Lung (tissue), 12 donors: ENCODE data around the gene PANK1. TPM values are rescaled to one million over a fixed set of nuclear protein-coding genes. Genes with fewer than 3 reads are reported as not detected.

Experiments used
- ATAC-seq: fragments of 200-7000 bp; cut with Tn5 transposase; one replicate; pipeline ENCODE4 v1.9.1; 2020; ENCODE audit warnings: moderate number of reproducible peaks; ENCODE audit not compliant: insufficient read depth, low FRiP score
- DNase-seq, 3 donors: peaks; one replicate each; pipeline ENCODE4 v3.0.0-alpha.2; 2013 to 2017
- H3K27ac ChIP-seq, 2 donors: one replicate each; pipeline ENCODE4 v1.5.1; 2013; ENCODE audit warnings: mild to moderate bottlenecking in 2 of 2, moderate library complexity in 2 of 2, control low read depth in 1 of 2, inconsistent platforms in 1 of 2, low read depth in 1 of 2, low read length in 1 of 2
- H3K27me3 ChIP-seq, 3 donors: one replicate each; pipeline ENCODE4 v1.5.1; 2013; ENCODE audit warnings: low read length in 2 of 3; ENCODE audit not compliant: control insufficient read depth in 3 of 3, insufficient read depth in 3 of 3
- H3K36me3 ChIP-seq, 4 donors: one replicate each; pipeline ENCODE4 v1.5.1; 2013; ENCODE audit warnings: low read length in 4 of 4, mild to moderate bottlenecking in 1 of 4, moderate library complexity in 1 of 4; ENCODE audit not compliant: control insufficient read depth in 4 of 4, insufficient read depth in 4 of 4
- H3K4me1 ChIP-seq, 5 donors: one replicate each; pipeline ENCODE4 v1.5.1; 2013; ENCODE audit warnings: low read length in 5 of 5, mild to moderate bottlenecking in 2 of 5, moderate library complexity in 1 of 5; ENCODE audit not compliant: control insufficient read depth in 5 of 5, insufficient read depth in 5 of 5
- H3K4me3 ChIP-seq: one replicate; pipeline ENCODE4 v1.5.1; 2013; ENCODE audit warnings: mild to moderate bottlenecking, control low read depth, moderate library complexity
- H3K9ac ChIP-seq, 2 donors: one replicate each; pipeline ENCODE4 v1.5.1; 2013; ENCODE audit warnings: low read length in 2 of 2, control low read depth in 1 of 2; ENCODE audit not compliant: insufficient read depth in 1 of 2
- H3K9me3 ChIP-seq, 4 donors: one replicate each; pipeline ENCODE4 v1.5.1; 2013; ENCODE audit warnings: low read length in 3 of 4, mild to moderate bottlenecking in 1 of 4, moderate library complexity in 1 of 4; ENCODE audit not compliant: control insufficient read depth in 4 of 4, insufficient read depth in 3 of 4
- CTCF ChIP-seq: IDR thresholded peaks from 2 replicates; pipeline ENCODE4 v1.5.1; 2012; ENCODE audit warnings: mild to moderate bottlenecking; ENCODE audit errors: control extremely low read depth, extremely low read depth
- WGBS, 2 donors: extraction: QIAGEN DNeasy Blood & Tissue Kit; methylation state at CpG; one replicate each; pipeline ENCODE4 v1.1.7; 2013; 5-methylcytosine and 5-hydroxymethylcytosine counted together
- polyA plus RNA-seq, 2 donors: library from polyadenylated mRNA; stranded (reverse); fragments of 200-250 nt; gene quantifications; one replicate each; pipeline ENCODE4 v1.2.1, GENCODE V29; 2013
- total RNA-seq, 2 donors: library from RNA; depleted of rRNA in 1 of 2; stranded (reverse); fragments of >200 nt in 1 of 2; gene quantifications; one replicate each; pipeline ENCODE4 v1.2.1, GENCODE V29; 2014 to 2021
- donor health status: control.
- donor health status: control.
- donor health status: Bipolar disorder and iron deficiency.
- donor health status: healthy.
- donor health status: DM: yes; HTN: yes; CAD: no.

PANK1 gene
- total and polyA plus RNA-seq, 4 donors: 1.6 to 18.3 (median 4.4) TPM

GRCh38 chr10:89555688-89556445 is 89.2 kb downstream of the PANK1 start:
- no peak for TF ChIP-seq CTCF
- 83 to 90% methylated on average over 7 of the region's 7 CpGs for WGBS, 2 donors
- Histone ChIP-seq H3K27ac (no peak overlapping the region), H3K9ac (no peak overlapping the region), H3K4me1 (peaks cover 0 to 5% (median 0%) of the 10 kb centered on the region in 5 donors), H3K4me3 (no peak overlapping the region), H3K27me3 (no peaks in the 10 kb centered on the region), H3K36me3 (no peaks in the 10 kb centered on the region), H3K9me3 (no peaks in the 10 kb centered on the region)
- no peak for ATAC-seq
- no peak for DNase-seq

GRCh38 chr10:89554433-89554832 is 90.6 kb downstream of the PANK1 start:
- Histone ChIP-seq H3K9ac (no peak overlapping the region), H3K27me3 (no peaks in the 10 kb centered on the region), H3K4me3 (no peak overlapping the region), H3K4me1 (peaks cover 0 to 5% (median 0%) of the 10 kb centered on the region in 5 donors), H3K36me3 (no peaks in the 10 kb centered on the region), H3K27ac (no peak overlapping the region), H3K9me3 (no peaks in the 10 kb centered on the region)
- no peak for ATAC-seq
- WGBS, 2 donors: 84 to 88% methylated on average over 1 of the region's 1 CpG
- no peak for TF ChIP-seq CTCF
- no peak for DNase-seq

DNA sequence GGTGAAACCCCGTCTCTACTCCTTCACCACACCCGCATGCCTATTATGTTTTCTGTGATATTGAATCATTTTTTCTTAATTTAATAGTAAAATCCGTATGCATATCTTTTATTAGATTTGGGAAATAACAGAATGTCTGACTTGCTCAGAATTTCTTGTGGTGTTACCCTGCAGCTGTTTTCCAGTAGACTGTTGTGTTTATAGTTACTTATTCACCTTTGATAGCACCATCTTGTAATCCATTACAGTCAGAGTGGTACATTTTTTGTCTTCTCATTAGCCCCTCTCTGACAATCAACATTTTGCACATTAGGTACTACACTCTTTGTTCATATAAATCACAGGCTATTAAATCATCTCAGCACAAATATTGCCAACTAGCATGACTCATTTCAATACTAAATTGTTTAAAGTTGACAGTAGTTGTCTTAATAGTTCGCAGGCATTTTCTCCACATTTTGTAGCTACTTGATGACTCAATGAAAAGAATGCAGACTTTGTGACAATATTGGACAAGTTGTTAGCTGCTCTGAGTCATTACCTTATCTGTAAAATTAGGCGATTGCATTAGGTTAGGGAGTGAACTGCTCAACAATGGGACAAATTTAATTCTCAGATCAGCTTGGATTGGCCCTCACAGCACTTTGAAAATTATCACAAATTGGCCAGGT is 91.8 kb downstream of the PANK1 start:
- no peak overlapping the region for H3K9ac ChIP-seq
- DNase-seq (no peak), ATAC-seq (peak; percentile 62)
- TF ChIP-seq CTCF: no peak
- no peaks in the 10 kb centered on the region for H3K9me3 ChIP-seq
- H3K4me3 ChIP-seq: no peak overlapping the region
- no peaks in the 10 kb centered on the region for H3K36me3 ChIP-seq
- H3K27me3 ChIP-seq: no peaks in the 10 kb centered on the region
- 73 to 89% methylated on average over 5 of the region's 5 CpGs for WGBS, 2 donors
- peak overlapping the region in 1 of 2 donors; percentile 28 for H3K27ac ChIP-seq
- peaks cover 0 to 5% (median 0%) of the 10 kb centered on the region in 5 donors for H3K4me1 ChIP-seq
